ENCODE results near the gene YPEL2. TPM values are rescaled to one million over a fixed set of nuclear protein-coding genes. Genes with fewer than 3 reads are reported as not detected.

Gene YPEL2
- polyA plus RNA-seq, 1 of the 3 experiments (the other 2 are of a cell fraction): 3.2 TPM

GRCh38 chr17:59435238-59435637 lies 103.8 kb downstream of the YPEL2 start (continued):
- no peak for TF ChIP-seq IRF3 (IDR thresholded peaks at IDR 0.05; ENCODE audit: low read depth, low read length)
- TF ChIP-seq SIN3A (IDR thresholded peaks at IDR 0.05; ENCODE audit: borderline replicate concordance, low read depth, low read length): no peak
- no peak for TF ChIP-seq USF1 (IDR thresholded peaks at IDR 0.05; ENCODE audit: borderline replicate concordance, low read depth)
- TF ChIP-seq USF2 (IDR thresholded peaks at IDR 0.05; ENCODE audit: borderline replicate concordance, low read depth, low read length): no peak
- TF ChIP-seq RAD21 (IDR thresholded peaks at IDR 0.05; ENCODE audit: low read length): no peak
- TF ChIP-seq EZH2phosphoT487 (IDR thresholded peaks at IDR 0.05; ENCODE audit: borderline replicate concordance, low read depth): no peak

- peaks cover 4% of the 10 kb centered on the region in 2 experiments; a peak in 2 of 4 replicates for H3K4me1 ChIP-seq (ENCODE audit: control insufficient read depth in 1 of 2, insufficient read depth in 2 of 2, low read depth in 1 of 2, low read length in 1 of 2)
- TF ChIP-seq FOSL2 (IDR thresholded peaks at IDR 0.05; ENCODE audit: borderline replicate concordance, low read depth) (no peak), RFX5 (IDR thresholded peaks at IDR 0.05; ENCODE audit: low read length) (0 out of 2 replicates have a peak, but pooled peaks have one; percentile 37)
- no peak overlapping the region for H3K27ac ChIP-seq (ENCODE audit: low read depth in 2 of 2, low read length in 1 of 2)
Measured at GRCh38 chr17:59436900-59437299, 105.4 kb downstream of the YPEL2 start.

DNA sequence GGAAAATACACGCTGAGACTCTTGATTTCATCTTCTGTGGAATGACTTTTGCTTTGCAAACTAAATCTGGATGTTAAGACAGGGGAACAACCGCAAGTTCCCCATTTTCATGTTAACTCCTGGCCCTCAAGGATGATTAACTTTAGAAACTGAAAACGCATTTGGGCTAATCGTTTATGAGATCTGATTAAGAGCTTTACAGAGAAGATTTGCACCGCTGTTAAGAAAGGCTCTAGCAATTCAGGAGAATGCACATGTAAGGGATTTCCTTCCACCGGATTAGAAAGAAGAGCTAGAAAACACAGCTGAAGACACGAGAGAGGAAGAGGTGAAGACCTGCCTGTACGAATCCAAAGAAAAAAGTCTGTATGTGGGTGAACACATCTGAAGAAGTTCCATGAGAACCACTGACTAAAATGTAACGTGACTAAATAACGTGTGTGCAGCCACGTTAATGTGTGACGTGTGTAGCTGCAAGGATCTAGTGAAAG lies 106.4 kb downstream of the YPEL2 start:
- ChIA-PET POLR2A (interaction anchor here (0.6 kb wide), 1 partner anchor 12 kb away, joined by 3 read pairs; no protein-coding TSS in a partner anchor), CTCF (interaction anchor here (0.6 to 27.0 kb wide), 8 partner anchors 10 to 137 kb away, joined by 3 to 569 read pairs (median 16); partner anchors contain the start of gene YPEL2)
- Histone ChIP-seq H3F3A (replicated peaks; ENCODE audit: insufficient read depth) (peaks cover 9% of the 10 kb centered on the region), H3K9ac (no peak overlapping the region), H3K4me3 (ENCODE audit: low read depth in 2 of 2, low read length in 1 of 2) (no peak overlapping the region), H3K27ac (ENCODE audit: low read depth in 2 of 2, low read length in 1 of 2) (no peak overlapping the region), H3K4me1 (ENCODE audit: control insufficient read depth in 1 of 2, insufficient read depth in 2 of 2, low read depth in 1 of 2, low read length in 1 of 2) (peaks cover 4% of the 10 kb centered on the region in 2 experiments; a peak in 2 of 4 replicates), H3K9me2 (no peaks in the 10 kb centered on the region), H3K79me2 (ENCODE audit: insufficient read depth) (no peaks in the 10 kb centered on the region), H3K27me3 (ENCODE audit: insufficient read depth) (no peaks in the 10 kb centered on the region), H2AFZ (ENCODE audit: low read depth) (no peak overlapping the region), H3K9me3 (no peaks in the 10 kb centered on the region), H3K36me3 (replicated peaks in 1 of 2; ENCODE audit: control insufficient read depth in 1 of 2, insufficient read depth in 2 of 2, low read length in 1 of 2) (no peaks in the 10 kb centered on the region), H4K20me1 (ENCODE audit: insufficient read depth) (no peaks in the 10 kb centered on the region), H3K4me2 (no peak overlapping the region)
- 82% methylated on average over 12 of the region's 12 CpGs for WGBS (ENCODE audit: low lambda C conversion rate)
- DNase-seq: no peak
- no peak for TF ChIP-seq RXRA (IDR thresholded peaks at IDR 0.05; ENCODE audit: borderline replicate concordance, low read depth)
- no peak for TF ChIP-seq TAF1 (IDR thresholded peaks at IDR 0.05; ENCODE audit: borderline replicate concordance, low read depth, low read length)
- no peak for TF ChIP-seq EZH2phosphoT487 (IDR thresholded peaks at IDR 0.05; ENCODE audit: borderline replicate concordance, low read depth)
- TF ChIP-seq YY1 (IDR thresholded peaks at IDR 0.05; ENCODE audit: low read depth): no peak
- TF ChIP-seq FOSL2 (IDR thresholded peaks at IDR 0.05; ENCODE audit: borderline replicate concordance, low read depth): no peak
- no peak for TF ChIP-seq MXI1 (IDR thresholded peaks at IDR 0.05; ENCODE audit: low read depth, low read length)
- TF ChIP-seq NRF1 (IDR thresholded peaks at IDR 0.05; ENCODE audit: low read depth, low read length): no peak
- no peak for TF ChIP-seq FOXM1 (IDR thresholded peaks at IDR 0.05; ENCODE audit: low read depth)
- TF ChIP-seq CTCF (IDR thresholded peaks at IDR 0.05): no peak
- no peak for TF ChIP-seq USF1 (IDR thresholded peaks at IDR 0.05; ENCODE audit: borderline replicate concordance, low read depth)

More at GRCh38 chr17:59436900-59437299, 105.4 kb downstream of the YPEL2 start:
- no peaks in the 10 kb centered on the region for H3K36me3 ChIP-seq (replicated peaks in 1 of 2; ENCODE audit: control insufficient read depth in 1 of 2, insufficient read depth in 2 of 2, low read length in 1 of 2)
- no peak overlapping the region for H3K4me3 ChIP-seq (ENCODE audit: low read depth in 2 of 2, low read length in 1 of 2)
- CTCF ChIA-PET: interaction anchor here (0.7 to 27.0 kb wide), 7 partner anchors 8 to 121 kb away, joined by 3 to 569 read pairs (median 14); partner anchors contain the start of gene YPEL2
- H3K4me2 ChIP-seq: no peak overlapping the region
- peaks cover 9% of the 10 kb centered on the region for H3F3A ChIP-seq (replicated peaks; ENCODE audit: insufficient read depth)
- no peak overlapping the region for H3K9ac ChIP-seq
- H2AFZ ChIP-seq (ENCODE audit: low read depth): no peak overlapping the region
- H3K27me3 ChIP-seq (ENCODE audit: insufficient read depth): no peaks in the 10 kb centered on the region
- POLR2A ChIA-PET: no interaction called here
- no peak for DNase-seq
- no peaks in the 10 kb centered on the region for H4K20me1 ChIP-seq (ENCODE audit: insufficient read depth)
- 97% methylated on average over 3 of the region's 4 CpGs for WGBS (ENCODE audit: low lambda C conversion rate)
- no peaks in the 10 kb centered on the region for H3K9me2 ChIP-seq
- H3K9me3 ChIP-seq: no peaks in the 10 kb centered on the region
- H3K79me2 ChIP-seq (ENCODE audit: insufficient read depth): no peaks in the 10 kb centered on the region

All from SK-N-SH (cell line).